H9 (cell line): ENCODE measurements around the gene SYNE3. TPM values are rescaled to one million over a fixed set of nuclear protein-coding genes. Genes with fewer than 3 reads are reported as not detected.

Experiments
- DNase-seq: peaks from one replicate; pipeline ENCODE4 v3.0.0-alpha.2; 2017
- H2AFZ ChIP-seq: one replicate; pipeline ENCODE4 v1.6.1; 2013; ENCODE audit warnings: mild to moderate bottlenecking, low read length, control low read depth, moderate library complexity
- H2AK5ac ChIP-seq: 2 replicates; pipeline ENCODE4 v1.6.1; 2013; ENCODE audit warnings: low read length, control low read depth, mixed read lengths; ENCODE audit not compliant: insufficient read length
- H2BK120ac ChIP-seq: one replicate; pipeline ENCODE4 v1.6.1; 2013; ENCODE audit warnings: low read depth, mild to moderate bottlenecking, low read length, control low read depth, inconsistent platforms; ENCODE audit not compliant: poor library complexity, severe bottlenecking
- H2BK12ac ChIP-seq: 2 replicates; pipeline ENCODE4 v1.6.1; 2013; ENCODE audit warnings: low read length, control low read depth, mixed read lengths, low read depth; ENCODE audit not compliant: insufficient read length
- H2BK15ac ChIP-seq: 2 replicates; pipeline ENCODE4 v1.6.1; 2013; ENCODE audit warnings: low read depth, low read length, control low read depth
- H2BK20ac ChIP-seq: one replicate; pipeline ENCODE4 v1.6.1; 2013; ENCODE audit warnings: low read depth, mild to moderate bottlenecking, low read length, control low read depth, inconsistent platforms; ENCODE audit not compliant: poor library complexity, severe bottlenecking
- H2BK5ac ChIP-seq: 2 replicates; pipeline ENCODE4 v1.6.1; 2013; ENCODE audit warnings: low read length, control low read depth, mixed read lengths; ENCODE audit not compliant: insufficient read length
- H3K14ac ChIP-seq: 2 replicates; pipeline ENCODE4 v1.6.1; 2013; ENCODE audit warnings: low read length, control low read depth; ENCODE audit not compliant: insufficient read depth
- H3K18ac ChIP-seq: 2 replicates; pipeline ENCODE4 v1.6.1; 2013; ENCODE audit warnings: low read depth, mild to moderate bottlenecking, mixed read lengths, low read length, control low read depth; ENCODE audit not compliant: insufficient read length
- H3K23ac ChIP-seq: 2 replicates; pipeline ENCODE4 v1.6.1; 2013; ENCODE audit warnings: low read length, control low read depth, mixed read lengths, low read depth; ENCODE audit not compliant: insufficient read length
- H3K23me2 ChIP-seq: 2 replicates; pipeline ENCODE4 v1.6.1; 2013; ENCODE audit warnings: low read depth, mild to moderate bottlenecking, mixed read lengths, low read length, control low read depth; ENCODE audit not compliant: insufficient read length, poor library complexity, severe bottlenecking
- H3K27ac ChIP-seq: 2 replicates; pipeline ENCODE4 v1.5.1; 2013; ENCODE audit warnings: low read length, control low read depth, mixed read lengths, low read depth; ENCODE audit not compliant: insufficient read length
- H3K27me3 ChIP-seq: 2 replicates; pipeline ENCODE4 v1.6.1; 2013; ENCODE audit warnings: low read length, control low read depth, inconsistent platforms; ENCODE audit not compliant: insufficient read depth
- H3K4ac ChIP-seq: 2 replicates; pipeline ENCODE4 v1.6.1; 2013; ENCODE audit warnings: low read depth, mild to moderate bottlenecking, control low read depth, inconsistent platforms, low read length, moderate library complexity
- H3K4me1 ChIP-seq: 2 replicates; pipeline ENCODE4 v1.6.1; 2013; ENCODE audit warnings: low read length, control low read depth, inconsistent platforms; ENCODE audit not compliant: insufficient read depth
- H3K4me2 ChIP-seq: 2 replicates; pipeline ENCODE4 v1.6.1; 2013; ENCODE audit warnings: low read length, control low read depth, mixed read lengths; ENCODE audit not compliant: insufficient read length, insufficient read depth
- H3K56ac ChIP-seq: 2 replicates; pipeline ENCODE4 v1.6.1; 2013; ENCODE audit warnings: low read depth, mild to moderate bottlenecking, mixed read lengths, low read length, control low read depth; ENCODE audit not compliant: insufficient read length
- H3K79me1 ChIP-seq: 2 replicates; pipeline ENCODE4 v1.6.1; 2013; ENCODE audit warnings: low read depth, mild to moderate bottlenecking, moderate library complexity, low read length, control low read depth, inconsistent platforms; ENCODE audit not compliant: insufficient read depth, poor library complexity, severe bottlenecking
- H3K79me2 ChIP-seq: 2 replicates; pipeline ENCODE4 v1.6.1; 2013; ENCODE audit warnings: low read length, control low read depth, inconsistent platforms; ENCODE audit not compliant: insufficient read depth
- H3K9ac ChIP-seq: 2 replicates; pipeline ENCODE4 v1.6.1; 2013; ENCODE audit warnings: low read length, control low read depth, mixed read lengths; ENCODE audit not compliant: insufficient read length; ENCODE audit errors: extremely low read depth
- H3K9me3 ChIP-seq: one replicate; pipeline ENCODE4 v1.6.1; 2013; ENCODE audit warnings: low read depth, low read length, inconsistent platforms; ENCODE audit not compliant: control insufficient read depth
- H3T11ph ChIP-seq: one replicate; pipeline ENCODE4 v1.6.1; 2013; ENCODE audit warnings: mild to moderate bottlenecking, low read length, control low read depth, inconsistent platforms
- H4K20me1 ChIP-seq: one replicate; pipeline ENCODE4 v1.6.1; 2013; ENCODE audit not compliant: control insufficient read depth, insufficient read length, insufficient read depth
- H4K5ac ChIP-seq: 2 replicates; pipeline ENCODE4 v1.6.1; 2013; ENCODE audit warnings: low read depth, mild to moderate bottlenecking, mixed read lengths, low read length, control low read depth; ENCODE audit not compliant: insufficient read length
- H4K8ac ChIP-seq: replicated peaks from 2 replicates; pipeline ENCODE4 v1.6.1; 2013; ENCODE audit warnings: low read length, control low read depth, mixed read lengths, low read depth; ENCODE audit not compliant: insufficient read length
- H4K91ac ChIP-seq: 2 replicates; pipeline ENCODE4 v1.6.1; 2013; ENCODE audit warnings: low read depth, mild to moderate bottlenecking, moderate library complexity, mixed read lengths, low read length, control low read depth; ENCODE audit not compliant: insufficient read length
- H3K27ac Mint-ChIP-seq, 3 experiments: 2 replicates in 2 of 3; 3 replicates in 1 of 3; pipeline ENCODE4 v1.8.0; 2020 to 2021; ENCODE audit warnings: mixed read lengths in 3 of 3, mild to moderate bottlenecking in 1 of 3, moderate library complexity in 1 of 3
- H3K27me3 Mint-ChIP-seq: 2 replicates; pipeline ENCODE4 v1.8.0; 2021; ENCODE audit warnings: low read depth, mild to moderate bottlenecking, moderate library complexity, mixed read lengths
- H3K36me3 Mint-ChIP-seq, 3 experiments: 2 replicates in 2 of 3; 3 replicates in 1 of 3; pipeline ENCODE4 v1.8.0; 2020 to 2021; ENCODE audit warnings: low read depth in 3 of 3, mixed read lengths in 3 of 3; ENCODE audit not compliant: insufficient read depth in 1 of 3
- H3K4me1 Mint-ChIP-seq, 2 experiments: 2 replicates each; pipeline ENCODE4 v1.8.0; 2020; ENCODE audit warnings: mixed read lengths in 2 of 2
- H3K4me3 Mint-ChIP-seq, 2 experiments: 2 replicates in 1 of 2; 3 replicates in 1 of 2; pipeline ENCODE4 v1.8.0; 2020 to 2021; ENCODE audit warnings: mild to moderate bottlenecking in 2 of 2, mixed read lengths in 2 of 2, moderate library complexity in 1 of 2
- H3K9me3 Mint-ChIP-seq, 2 experiments: 2 replicates in 1 of 2; 3 replicates in 1 of 2; pipeline ENCODE4 v1.8.0; 2020; ENCODE audit warnings: mild to moderate bottlenecking in 2 of 2, mixed read lengths in 2 of 2, moderate library complexity in 1 of 2
- WGBS: extraction: QIAGEN DNeasy Blood & Tissue Kit; methylation state at CpG from one replicate; pipeline ENCODE4 v1.1.7; 2013; ENCODE audit warnings: missing lambda C conversion rate, low lambda C conversion rate, mixed read lengths; ENCODE audit not compliant: insufficient read length; ENCODE audit errors: extremely low coverage; 5-methylcytosine and 5-hydroxymethylcytosine counted together
- total RNA-seq: library from RNA; stranded (reverse); gene quantifications from 2 replicates; pipeline ENCODE4 v1.2.1, GENCODE V29; 2021
- TF ChIP-seq, protein P1 (sequence below): fragments of 200-600 bp; sonication (generic); conservative IDR thresholded peaks from 3 replicates; pipeline ENCODE4 v1.8.0; 2021; ENCODE audit warnings: antibody characterized with exemption, mild to moderate bottlenecking

SYNE3 gene
- total RNA-seq, 1 experiment from 2014 or later: 0.11 TPM

DNA sequence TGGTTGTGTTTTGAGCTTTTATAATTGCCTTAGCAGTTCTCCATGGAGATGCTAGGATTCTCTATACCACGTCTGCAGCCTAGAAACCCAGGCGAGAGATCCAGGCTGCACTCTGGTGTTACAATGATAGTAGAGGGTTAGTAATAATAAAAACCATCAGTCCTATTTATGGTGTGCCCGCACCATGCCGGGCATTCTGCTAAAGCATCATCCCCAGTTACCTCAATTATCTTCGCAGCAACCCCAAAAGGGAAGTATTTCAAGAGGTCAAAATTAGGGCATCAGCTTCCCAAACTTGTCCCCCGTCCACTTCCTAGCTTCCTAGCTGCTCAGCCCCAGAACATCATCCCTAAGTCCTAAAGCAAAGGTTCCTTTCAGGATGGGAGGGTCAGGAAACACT, 3.2 kb downstream of the SYNE3 start:
- Histone ChIP-seq H3K18ac (no peak overlapping the region), H4K5ac (no peak overlapping the region), H4K20me1 (no peaks in the 10 kb centered on the region), H3T11ph (no peak overlapping the region), H2AK5ac (no peak overlapping the region), H2BK120ac (no peak overlapping the region), H3K23me2 (peaks cover 6% of the 10 kb centered on the region), H2BK15ac (no peak overlapping the region), H2AFZ (no peak overlapping the region), H3K4me1 (no peaks in the 10 kb centered on the region), H3K56ac (no peak overlapping the region), H2BK12ac (no peak overlapping the region), H3K23ac (no peak overlapping the region), H4K8ac (no peak overlapping the region), H3K27me3 (peaks cover 12% of the 10 kb centered on the region), H2BK20ac (no peak overlapping the region), H3K79me1 (no peaks in the 10 kb centered on the region), H3K9me3 (no peaks in the 10 kb centered on the region), H3K27ac (no peak overlapping the region), H3K4me2 (no peak overlapping the region), H3K14ac (no peak overlapping the region), H2BK5ac (no peak overlapping the region), H3K4ac (no peak overlapping the region), H4K91ac (no peak overlapping the region), H3K79me2 (no peaks in the 10 kb centered on the region), H3K9ac (no peak overlapping the region)
- Mint-ChIP-seq H3K36me3 (no peaks in the 10 kb centered on the region), H3K27ac (no peak overlapping the region), H3K9me3 (no peaks in the 10 kb centered on the region), H3K4me3 (no peak overlapping the region), H3K4me1 (peaks cover 10 to 18% of the 10 kb centered on the region in 2 experiments), H3K27me3 (peaks cover 43% of the 10 kb centered on the region)
- DNase-seq: no peak
- no CpG with 5 or more reads among the region's 6 CpGs for WGBS
- TF ChIP-seq, protein P1, sequence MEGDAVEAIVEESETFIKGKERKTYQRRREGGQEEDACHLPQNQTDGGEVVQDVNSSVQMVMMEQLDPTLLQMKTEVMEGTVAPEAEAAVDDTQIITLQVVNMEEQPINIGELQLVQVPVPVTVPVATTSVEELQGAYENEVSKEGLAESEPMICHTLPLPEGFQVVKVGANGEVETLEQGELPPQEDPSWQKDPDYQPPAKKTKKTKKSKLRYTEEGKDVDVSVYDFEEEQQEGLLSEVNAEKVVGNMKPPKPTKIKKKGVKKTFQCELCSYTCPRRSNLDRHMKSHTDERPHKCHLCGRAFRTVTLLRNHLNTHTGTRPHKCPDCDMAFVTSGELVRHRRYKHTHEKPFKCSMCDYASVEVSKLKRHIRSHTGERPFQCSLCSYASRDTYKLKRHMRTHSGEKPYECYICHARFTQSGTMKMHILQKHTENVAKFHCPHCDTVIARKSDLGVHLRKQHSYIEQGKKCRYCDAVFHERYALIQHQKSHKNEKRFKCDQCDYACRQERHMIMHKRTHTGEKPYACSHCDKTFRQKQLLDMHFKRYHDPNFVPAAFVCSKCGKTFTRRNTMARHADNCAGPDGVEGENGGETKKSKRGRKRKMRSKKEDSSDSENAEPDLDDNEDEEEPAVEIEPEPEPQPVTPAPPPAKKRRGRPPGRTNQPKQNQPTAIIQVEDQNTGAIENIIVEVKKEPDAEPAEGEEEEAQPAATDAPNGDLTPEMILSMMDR: no peak
